Measurements from ENCODE around the gene STMN1. TPM values are rescaled to one million over a fixed set of nuclear protein-coding genes. Genes with fewer than 3 reads are reported as not detected.
"Not testable (repeated sequence)": the region's sequence is repeated elsewhere in the genome, so short reads cannot be mapped to it uniquely, and the experiment has no call there.

The STMN1 gene
- total RNA-seq, 4 donors from 2014 or later: 79.2 to 140 (median 105) TPM

- no peaks in the 10 kb centered on the region for H3K4me1 ChIP-seq
- DNase-seq (ENCODE audit: low spot score in 2 of 2): no peak
- WGBS, 2 donors: 87 to 90% methylated on average over 4 of the region's 4 CpGs
- H3K36me3 ChIP-seq: no peaks in the 10 kb centered on the region
- H3K4me3 ChIP-seq: no peak overlapping the region
- TF ChIP-seq EP300 (IDR thresholded peaks at IDR 0.05): no peak
- TF ChIP-seq POLR2A (IDR thresholded peaks at IDR 0.05): no peak
- TF ChIP-seq CTCF (IDR thresholded peaks at IDR 0.05): no peak
- H3K9me3 ChIP-seq: peaks cover 0 to 8% (median 0%) of the 10 kb centered on the region in 4 donors
- H3K27ac ChIP-seq: no peak overlapping the region
- no peaks in the 10 kb centered on the region for H3K27me3 ChIP-seq
Measured at GRCh38 chr1:25948641-25949040, 42.4 kb upstream of the STMN1 start.

GRCh38 chr1:25947027-25947426, 40.8 kb upstream of the STMN1 start:
- H3K36me3 ChIP-seq: no peaks in the 10 kb centered on the region
- WGBS, 2 donors: 91 to 93% methylated on average over 2 of the region's 2 CpGs
- H3K4me1 ChIP-seq: no peaks in the 10 kb centered on the region
- H3K27me3 ChIP-seq: no peaks in the 10 kb centered on the region
- DNase-seq (ENCODE audit: low spot score in 2 of 2): no peak
- peaks cover 0 to 14% (median 0%) of the 10 kb centered on the region in 4 donors for H3K9me3 ChIP-seq
- TF ChIP-seq EP300 (IDR thresholded peaks at IDR 0.05) (no peak), CTCF (IDR thresholded peaks at IDR 0.05) (no peak), POLR2A (IDR thresholded peaks at IDR 0.05) (no peak)
- H3K4me3 ChIP-seq: no peak overlapping the region
- no peak overlapping the region for H3K27ac ChIP-seq

GRCh38 chr1:25945761-25946160, 39.5 kb upstream of the STMN1 start:
- no peaks in the 10 kb centered on the region for H3K27me3 ChIP-seq
- no peak for DNase-seq (ENCODE audit: low spot score in 2 of 2)
- TF ChIP-seq CTCF (IDR thresholded peaks at IDR 0.05) (no peak), POLR2A (IDR thresholded peaks at IDR 0.05) (no peak), EP300 (IDR thresholded peaks at IDR 0.05) (no peak)
- H3K36me3 ChIP-seq: no peaks in the 10 kb centered on the region
- WGBS, 2 donors: 74 to 89% methylated on average over 5 of the region's 5 CpGs
- no peak overlapping the region for H3K4me3 ChIP-seq
- no peak overlapping the region for H3K27ac ChIP-seq
- H3K4me1 ChIP-seq: no peaks in the 10 kb centered on the region
- peaks cover 0 to 14% (median 0%) of the 10 kb centered on the region in 4 donors for H3K9me3 ChIP-seq

GRCh38 chr1:25944986-25945385, 38.8 kb upstream of the STMN1 start:
- TF ChIP-seq EP300 (IDR thresholded peaks at IDR 0.05) (no peak), CTCF (IDR thresholded peaks at IDR 0.05) (no peak), POLR2A (IDR thresholded peaks at IDR 0.05) (no peak)
- no peaks in the 10 kb centered on the region for H3K27me3 ChIP-seq
- H3K36me3 ChIP-seq: no peaks in the 10 kb centered on the region
- no peaks in the 10 kb centered on the region for H3K4me1 ChIP-seq
- no peak overlapping the region for H3K27ac ChIP-seq
- peaks cover 0 to 14% (median 0%) of the 10 kb centered on the region in 4 donors for H3K9me3 ChIP-seq
- WGBS, 2 donors: 75 to 78% methylated on average over 3 of the region's 3 CpGs
- no peak for DNase-seq (ENCODE audit: low spot score in 2 of 2)
- H3K4me3 ChIP-seq: no peak overlapping the region

DNA sequence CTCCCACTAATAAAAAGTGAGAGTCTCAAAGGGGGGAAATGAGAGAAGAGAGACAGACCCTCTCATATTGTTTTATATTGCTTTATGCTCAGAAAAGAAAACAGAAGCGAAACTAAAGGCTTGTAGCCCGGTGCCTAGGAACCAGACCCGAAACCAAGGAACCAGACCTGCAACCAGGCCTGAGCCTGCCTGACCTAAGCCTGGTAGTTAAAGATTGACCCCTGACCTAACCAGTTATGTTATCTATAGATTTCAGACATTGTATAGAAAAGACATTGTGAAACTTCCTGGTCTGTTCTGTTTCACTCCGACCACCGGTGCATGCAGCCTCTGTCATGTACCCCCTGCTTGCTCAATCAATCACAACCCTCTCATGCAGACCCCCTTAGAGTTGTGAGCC, 37.3 kb upstream of the STMN1 start:
- not testable (repeated sequence) for H3K27me3 ChIP-seq; H3K4me3 ChIP-seq; H3K36me3 ChIP-seq; DNase-seq (ENCODE audit: low spot score in 2 of 2); H3K27ac ChIP-seq; H3K4me1 ChIP-seq
- H3K9me3 ChIP-seq: peaks cover 0 to 14% (median 0%) of the 10 kb centered on the region in 4 donors
- 83 to 85% methylated on average over 5 of the region's 5 CpGs for WGBS, 2 donors

GRCh38 chr1:25936947-25937346, 30.7 kb upstream of the STMN1 start:
- no peaks in the 10 kb centered on the region for H3K9me3 ChIP-seq
- DNase-seq (ENCODE audit: low spot score in 2 of 2): no peak
- no peaks in the 10 kb centered on the region for H3K27me3 ChIP-seq
- no peak overlapping the region for H3K4me3 ChIP-seq
- H3K4me1 ChIP-seq: peaks cover 0 to 19% (median 0%) of the 10 kb centered on the region in 4 donors
- H3K27ac ChIP-seq: no peak overlapping the region
- 82% methylated on average over 4 of the region's 4 CpGs for WGBS, 2 donors
- H3K36me3 ChIP-seq: no peaks in the 10 kb centered on the region
- TF ChIP-seq EP300 (IDR thresholded peaks at IDR 0.05): no peak
- TF ChIP-seq POLR2A (IDR thresholded peaks at IDR 0.05): no peak
- no peak for TF ChIP-seq CTCF (IDR thresholded peaks at IDR 0.05)
